ENCODE measurements around the gene C14orf119. TPM values are rescaled to one million over a fixed set of nuclear protein-coding genes. Genes with fewer than 3 reads are reported as not detected.

C14orf119 gene
- total and polyA plus RNA-seq, 9 of the 15 experiments (the other 6 are each of a cell fraction or from before 2014, with no cell fraction given), result 36.7 to 251 (median 51.8) TPM

- TF ChIP-seq, protein P1, sequence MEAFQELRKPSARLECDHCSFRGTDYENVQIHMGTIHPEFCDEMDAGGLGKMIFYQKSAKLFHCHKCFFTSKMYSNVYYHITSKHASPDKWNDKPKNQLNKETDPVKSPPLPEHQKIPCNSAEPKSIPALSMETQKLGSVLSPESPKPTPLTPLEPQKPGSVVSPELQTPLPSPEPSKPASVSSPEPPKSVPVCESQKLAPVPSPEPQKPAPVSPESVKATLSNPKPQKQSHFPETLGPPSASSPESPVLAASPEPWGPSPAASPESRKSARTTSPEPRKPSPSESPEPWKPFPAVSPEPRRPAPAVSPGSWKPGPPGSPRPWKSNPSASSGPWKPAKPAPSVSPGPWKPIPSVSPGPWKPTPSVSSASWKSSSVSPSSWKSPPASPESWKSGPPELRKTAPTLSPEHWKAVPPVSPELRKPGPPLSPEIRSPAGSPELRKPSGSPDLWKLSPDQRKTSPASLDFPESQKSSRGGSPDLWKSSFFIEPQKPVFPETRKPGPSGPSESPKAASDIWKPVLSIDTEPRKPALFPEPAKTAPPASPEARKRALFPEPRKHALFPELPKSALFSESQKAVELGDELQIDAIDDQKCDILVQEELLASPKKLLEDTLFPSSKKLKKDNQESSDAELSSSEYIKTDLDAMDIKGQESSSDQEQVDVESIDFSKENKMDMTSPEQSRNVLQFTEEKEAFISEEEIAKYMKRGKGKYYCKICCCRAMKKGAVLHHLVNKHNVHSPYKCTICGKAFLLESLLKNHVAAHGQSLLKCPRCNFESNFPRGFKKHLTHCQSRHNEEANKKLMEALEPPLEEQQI (IDR thresholded peaks at IDR 0.05), result peak; percentile 73; the same call in 1 of the 2 replicates
- TF ChIP-seq DMBX1 (CRISPR knock-in tag; IDR thresholded peaks at IDR 0.05; ENCODE audit: borderline replicate concordance) (no peak), U2AF1 (optimal IDR thresholded peaks at IDR 0.05; ENCODE audit: low read depth, low read length) (no peak), MTA3 (IDR thresholded peaks at IDR 0.05; ENCODE audit: borderline replicate concordance) (0 out of 2 replicates have a peak, but pooled peaks have one; percentile 57), ZNF384 (IDR thresholded peaks at IDR 0.05; ENCODE audit: low read depth, low read length) (no peak), NR2C1 (IDR thresholded peaks at IDR 0.05) (no peak), NR2C1 (tag; IDR thresholded peaks at IDR 0.05) (0 out of 2 replicates have a peak, but pooled peaks have one; percentile 20), CHD2 (IDR thresholded peaks at IDR 0.05; ENCODE audit: low read depth, low read length) (no peak), STAT5B (CRISPR knock-in tag; IDR thresholded peaks at IDR 0.05) (no peak), ZBTB49 (CRISPR knock-in tag; IDR thresholded peaks at IDR 0.05; ENCODE audit: borderline replicate concordance) (no peak), KAT2B (IDR thresholded peaks at IDR 0.05; ENCODE audit: low read depth, low read length) (peak; percentile 81)
- TF ChIP-seq, protein P2, sequence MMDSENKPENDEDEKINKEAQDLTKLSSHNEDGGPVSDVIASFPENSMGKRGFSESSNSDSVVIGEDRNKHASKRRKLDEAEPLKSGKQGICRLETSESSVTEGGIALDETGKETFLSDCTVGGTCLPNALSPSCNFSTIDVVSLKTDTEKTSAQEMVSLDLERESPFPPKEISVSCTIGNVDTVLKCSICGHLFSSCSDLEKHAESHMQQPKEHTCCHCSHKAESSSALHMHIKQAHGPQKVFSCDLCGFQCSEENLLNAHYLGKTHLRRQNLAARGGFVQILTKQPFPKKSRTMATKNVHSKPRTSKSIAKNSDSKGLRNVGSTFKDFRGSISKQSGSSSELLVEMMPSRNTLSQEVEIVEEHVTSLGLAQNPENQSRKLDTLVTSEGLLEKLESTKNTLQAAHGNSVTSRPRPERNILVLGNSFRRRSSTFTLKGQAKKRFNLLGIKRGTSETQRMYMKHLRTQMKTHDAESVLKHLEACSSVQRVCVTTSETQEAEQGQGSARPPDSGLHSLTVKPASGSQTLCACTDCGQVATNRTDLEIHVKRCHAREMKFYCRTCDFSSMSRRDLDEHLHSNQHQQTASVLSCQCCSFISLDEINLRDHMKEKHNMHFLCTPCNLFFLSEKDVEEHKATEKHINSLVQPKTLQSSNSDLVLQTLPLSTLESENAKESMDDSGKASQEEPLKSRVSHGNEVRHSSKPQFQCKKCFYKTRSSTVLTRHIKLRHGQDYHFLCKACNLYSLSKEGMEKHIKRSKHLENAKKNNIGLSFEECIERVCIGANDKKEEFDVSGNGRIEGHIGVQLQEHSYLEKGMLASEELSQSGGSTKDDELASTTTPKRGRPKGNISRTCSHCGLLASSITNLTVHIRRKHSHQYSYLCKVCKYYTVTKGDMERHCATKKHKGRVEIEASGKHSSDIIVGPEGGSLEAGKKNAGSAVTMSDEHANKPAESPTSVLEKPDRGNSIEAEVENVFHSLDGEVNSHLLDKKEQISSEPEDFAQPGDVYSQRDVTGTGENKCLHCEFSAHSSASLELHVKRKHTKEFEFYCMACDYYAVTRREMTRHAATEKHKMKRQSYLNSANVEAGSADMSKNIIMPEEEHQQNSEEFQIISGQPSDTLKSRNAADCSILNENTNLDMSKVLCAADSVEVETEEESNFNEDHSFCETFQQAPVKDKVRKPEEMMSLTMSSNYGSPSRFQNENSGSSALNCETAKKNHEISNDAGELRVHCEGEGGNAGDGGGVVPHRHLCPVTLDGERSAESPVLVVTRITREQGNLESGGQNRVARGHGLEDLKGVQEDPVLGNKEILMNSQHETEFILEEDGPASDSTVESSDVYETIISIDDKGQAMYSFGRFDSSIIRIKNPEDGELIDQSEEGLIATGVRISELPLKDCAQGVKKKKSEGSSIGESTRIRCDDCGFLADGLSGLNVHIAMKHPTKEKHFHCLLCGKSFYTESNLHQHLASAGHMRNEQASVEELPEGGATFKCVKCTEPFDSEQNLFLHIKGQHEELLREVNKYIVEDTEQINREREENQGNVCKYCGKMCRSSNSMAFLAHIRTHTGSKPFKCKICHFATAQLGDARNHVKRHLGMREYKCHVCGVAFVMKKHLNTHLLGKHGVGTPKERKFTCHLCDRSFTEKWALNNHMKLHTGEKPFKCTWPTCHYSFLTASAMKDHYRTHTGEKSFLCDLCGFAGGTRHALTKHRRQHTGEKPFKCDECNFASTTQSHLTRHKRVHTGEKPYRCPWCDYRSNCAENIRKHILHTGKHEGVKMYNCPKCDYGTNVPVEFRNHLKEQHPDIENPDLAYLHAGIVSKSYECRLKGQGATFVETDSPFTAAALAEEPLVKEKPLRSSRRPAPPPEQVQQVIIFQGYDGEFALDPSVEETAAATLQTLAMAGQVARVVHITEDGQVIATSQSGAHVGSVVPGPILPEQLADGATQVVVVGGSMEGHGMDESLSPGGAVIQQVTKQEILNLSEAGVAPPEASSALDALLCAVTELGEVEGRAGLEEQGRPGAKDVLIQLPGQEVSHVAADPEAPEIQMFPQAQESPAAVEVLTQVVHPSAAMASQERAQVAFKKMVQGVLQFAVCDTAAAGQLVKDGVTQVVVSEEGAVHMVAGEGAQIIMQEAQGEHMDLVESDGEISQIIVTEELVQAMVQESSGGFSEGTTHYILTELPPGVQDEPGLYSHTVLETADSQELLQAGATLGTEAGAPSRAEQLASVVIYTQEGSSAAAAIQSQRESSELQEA (IDR thresholded peaks at IDR 0.05; ENCODE audit: low read depth), result no peak
Observed at GRCh38 chr14:23068789-23069412, 26.4 kb upstream of the C14orf119 start (continued).

Data from K562 (cell line).